Fibroblast of pulmonary artery (primary cell): ENCODE results near the gene ZMIZ1.
A peak's percentile ranks its signal among the peaks of the same experiment; 100 is the strongest.

Source experiments
- DNase-seq: peaks from one replicate; pipeline ENCODE4 v3.0.0-alpha.2; 2010; ENCODE audit warnings: low read depth
- H3K4me3 ChIP-seq: replicated peaks from 2 replicates; pipeline ENCODE4 v1.5.1; 2011; ENCODE audit warnings: low read depth, mild to moderate bottlenecking, control low read depth, low read length, moderate library complexity
- CTCF ChIP-seq: IDR thresholded peaks from 2 replicates; pipeline ENCODE4 v1.5.1; 2011; ENCODE audit warnings: mild to moderate bottlenecking, control low read depth, low read length, inconsistent platforms; ENCODE audit errors: missing control alignments

ZMIZ1 gene

GRCh38 chr10:79280956-79281355, 212.2 kb downstream of the ZMIZ1 start:
- TF ChIP-seq CTCF, result no peak
- no peak for DNase-seq

GRCh38 chr10:79282388-79282787, 213.6 kb downstream of the ZMIZ1 start:
- DNase-seq, result no peak
- H3K4me3 ChIP-seq, result no peak overlapping the region
- TF ChIP-seq CTCF, result no peak

More at GRCh38 chr10:79280956-79281355, 212.2 kb downstream of the ZMIZ1 start:
- no peak overlapping the region for H3K4me3 ChIP-seq

DNA sequence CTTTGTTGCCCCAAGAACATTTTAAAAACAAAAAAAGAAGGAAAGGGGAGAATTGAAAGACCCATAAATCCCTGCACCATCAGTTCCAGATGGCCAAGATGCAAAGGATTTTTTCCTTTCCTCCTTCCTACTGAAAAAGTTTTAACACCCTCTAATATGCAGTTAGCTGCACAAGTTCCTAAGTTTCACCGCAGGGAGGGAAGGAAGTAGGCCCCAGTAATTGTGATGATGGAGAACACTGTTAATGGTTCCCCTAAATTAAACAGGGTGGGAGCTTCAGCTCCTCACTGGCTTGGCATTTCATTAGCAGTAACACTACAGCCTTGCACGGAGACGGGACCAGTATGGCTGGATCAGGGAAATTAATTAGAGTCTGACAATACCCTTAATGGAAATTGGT, 214.8 kb downstream of the ZMIZ1 start:
- DNase-seq, result no peak
- H3K4me3 ChIP-seq, result no peak overlapping the region
- no peak for TF ChIP-seq CTCF

- no peak for DNase-seq
- H3K4me3 ChIP-seq, result no peak overlapping the region
- TF ChIP-seq CTCF, result no peak
Measured at GRCh38 chr10:79284158-79284871, 215.5 kb downstream of the ZMIZ1 start.

- DNase-seq, result no peak
- H3K4me3 ChIP-seq, result no peak overlapping the region
- TF ChIP-seq CTCF, result no peak
Measured at GRCh38 chr10:79285315-79286197, 216.8 kb downstream of the ZMIZ1 start.

GRCh38 chr10:79286318-79286951, 217.7 kb downstream of the ZMIZ1 start:
- no peak for TF ChIP-seq CTCF
- no peak overlapping the region for H3K4me3 ChIP-seq
- peak; percentile 37 for DNase-seq
